Activated CD4-positive, alpha-beta T cell treated with anti-CD3 and anti-CD28 coated beads, Interleukin-2, amount 50 U/mL, for 1 hour (primary cell): Measurements from ENCODE around the gene KRTAP10-8.
"Not testable (repeated sequence)": the region's sequence is repeated elsewhere in the genome, so short reads cannot be mapped to it uniquely, and the experiment has no call there.

Source experiments
- DNase-seq: peaks from one replicate; pipeline ENCODE4 v3.0.0-alpha.2; 2020

The KRTAP10-8 gene

DNA sequence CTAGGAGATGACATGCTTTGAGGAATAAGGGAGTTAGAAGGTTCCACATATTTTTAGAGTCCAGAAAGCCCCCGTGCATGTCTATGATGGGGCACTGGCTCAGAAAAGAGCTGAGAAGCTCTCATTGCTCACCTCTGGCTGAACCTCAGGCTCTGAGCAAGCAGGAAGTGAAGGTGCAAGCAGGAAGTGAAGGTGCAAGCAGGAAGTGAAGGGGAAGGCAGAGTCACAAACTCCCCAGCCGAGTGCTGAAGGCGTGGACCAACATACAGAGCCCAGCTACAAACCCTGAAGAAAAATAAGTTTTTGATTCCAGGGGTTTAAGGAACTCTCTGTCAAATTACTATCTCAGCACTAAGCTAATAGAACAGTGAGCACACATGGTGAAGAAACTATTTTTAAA, 7.0 kb downstream of the KRTAP10-8 start:
- peak; percentile 51 for DNase-seq

DNA sequence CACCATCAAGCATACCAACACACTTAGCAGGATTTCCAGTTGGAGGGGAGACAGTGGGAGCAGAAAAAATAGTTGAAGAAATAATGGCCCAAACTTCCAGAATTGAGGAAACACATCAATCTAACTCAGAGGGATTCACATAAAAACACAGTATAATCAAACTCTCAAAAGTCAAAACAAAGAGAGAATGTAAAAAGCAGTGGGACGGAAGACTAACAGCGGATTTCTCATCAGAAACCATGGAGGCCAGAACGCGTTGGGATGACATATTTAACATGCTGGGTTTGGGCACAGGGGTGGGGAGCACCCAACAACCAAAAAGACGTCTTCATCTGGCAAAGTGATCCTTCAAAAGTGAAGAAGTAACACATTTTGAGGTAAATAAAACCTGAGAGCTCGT, 8.0 kb downstream of the KRTAP10-8 start:
- DNase-seq: no peak

DNA sequence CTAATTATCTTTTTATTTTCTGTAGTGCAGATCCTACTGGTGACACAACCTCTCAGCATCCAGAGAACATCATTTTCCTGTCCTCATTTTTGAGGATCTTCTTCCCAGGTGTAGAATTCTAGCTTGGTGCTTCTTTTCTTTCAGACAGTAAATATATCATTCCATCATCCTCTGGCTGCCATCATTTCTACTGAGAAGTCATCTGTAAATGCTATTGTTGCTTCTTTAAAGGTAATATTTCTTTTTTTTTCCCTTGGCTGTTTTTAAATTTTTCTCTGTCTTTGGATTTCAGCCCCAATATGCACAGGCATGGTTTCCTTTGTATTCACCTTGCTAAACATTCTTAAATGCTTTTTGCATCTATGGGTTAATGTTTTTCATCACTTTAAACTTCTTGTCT, 11.7 kb downstream of the KRTAP10-8 start:
- no peak for DNase-seq

DNA sequence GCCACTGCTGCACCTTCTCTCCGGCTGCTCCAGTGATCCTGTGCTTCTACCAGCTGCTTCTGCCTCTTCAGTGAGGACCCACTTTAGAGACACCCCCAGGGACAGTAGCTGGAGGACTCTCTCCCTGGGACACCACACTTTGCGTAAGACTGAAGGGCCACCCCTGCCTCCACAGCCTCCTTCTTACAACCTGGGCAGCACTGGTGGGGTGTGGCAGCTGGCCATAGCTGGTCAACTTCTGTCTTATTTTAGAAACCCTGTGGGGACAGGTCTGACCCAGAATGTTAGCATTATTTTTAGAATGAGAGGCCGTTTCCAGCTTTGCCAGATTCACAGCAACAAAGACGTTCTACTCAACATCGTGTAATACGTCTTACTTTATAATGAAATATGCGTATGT, 13.9 kb downstream of the KRTAP10-8 start:
- no peak for DNase-seq

DNA sequence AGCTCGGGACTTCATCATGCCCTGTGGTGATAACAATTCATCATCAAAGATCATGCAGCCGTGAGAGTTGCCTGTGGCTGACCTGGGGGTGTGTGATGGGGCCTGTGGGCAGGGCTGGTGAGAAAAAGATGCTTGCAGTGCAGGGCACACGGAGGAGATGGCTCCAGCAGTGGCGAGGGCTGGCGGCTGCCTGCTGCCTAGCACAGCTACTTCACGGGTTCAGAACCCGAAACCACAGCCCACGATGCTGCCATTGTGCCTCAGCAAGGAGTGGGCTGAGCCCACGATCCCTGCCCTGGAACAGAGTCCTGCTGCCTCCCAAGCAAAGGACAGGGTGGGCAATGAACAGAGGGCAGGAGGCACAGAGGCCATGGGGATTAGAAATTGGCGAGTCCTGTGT, 14.4 kb downstream of the KRTAP10-8 start:
- DNase-seq: no peak

DNA sequence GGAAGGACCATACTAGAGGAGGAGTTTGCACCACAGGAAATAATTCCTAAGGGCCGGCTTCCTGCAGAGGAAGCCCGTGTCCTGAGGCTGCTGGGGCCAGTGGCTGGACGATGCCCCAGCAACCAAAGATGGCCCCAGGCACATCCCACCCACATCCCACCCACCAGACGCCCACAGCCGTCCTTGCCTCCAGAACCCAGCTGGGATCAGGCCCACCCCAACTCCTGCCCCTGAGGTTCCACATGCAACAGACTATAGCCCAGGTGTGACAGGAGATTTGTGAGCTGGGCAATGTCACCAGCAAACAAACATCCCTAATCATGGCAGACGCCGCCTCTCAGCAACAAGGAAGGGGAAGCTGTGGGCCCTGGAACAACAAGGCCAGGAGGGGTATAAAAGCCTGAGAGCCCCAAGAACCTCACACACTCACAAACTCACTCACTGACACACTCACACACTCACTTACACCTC, 14.8 kb downstream of the KRTAP10-8 start, which contains the start of gene KRTAP10-9:
TSS of gene KRTAP10-9 (plus strand) at position 421 of the 471 bp plus-strand sequence. CDS start 79 bp downstream, outside the sequence.
- no peak for DNase-seq

DNA sequence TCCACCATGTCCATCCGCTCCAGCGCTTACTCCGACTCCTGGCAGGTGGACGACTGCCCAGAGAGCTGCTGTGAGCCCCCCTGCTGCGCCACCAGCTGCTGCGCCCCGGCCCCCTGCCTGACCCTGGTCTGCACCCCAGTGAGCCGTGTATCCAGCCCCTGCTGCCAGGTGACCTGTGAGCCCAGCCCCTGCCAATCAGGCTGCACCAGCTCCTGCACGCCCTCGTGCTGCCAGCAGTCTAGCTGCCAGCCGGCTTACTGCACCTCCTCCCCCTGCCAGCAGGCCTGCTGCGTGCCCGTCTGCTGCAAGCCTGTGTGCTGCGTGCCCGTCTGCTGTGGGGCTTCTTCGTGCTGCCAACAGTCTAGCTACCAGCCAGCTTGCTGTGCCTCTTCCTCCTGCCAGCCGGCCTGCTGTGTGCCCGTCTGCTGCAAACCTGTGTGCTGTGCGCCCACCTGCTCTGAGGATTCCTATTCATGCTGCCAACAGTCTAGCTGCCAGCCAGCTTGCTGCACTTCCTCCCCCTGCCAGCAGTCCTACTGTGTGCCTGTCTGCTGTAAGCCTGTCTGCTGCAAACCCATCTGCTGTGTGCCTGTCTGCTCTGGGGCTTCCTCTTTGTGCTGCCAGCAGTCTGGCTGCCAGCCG, 15.4 kb downstream of the KRTAP10-8 start:
- not testable (repeated sequence) for DNase-seq

DNA sequence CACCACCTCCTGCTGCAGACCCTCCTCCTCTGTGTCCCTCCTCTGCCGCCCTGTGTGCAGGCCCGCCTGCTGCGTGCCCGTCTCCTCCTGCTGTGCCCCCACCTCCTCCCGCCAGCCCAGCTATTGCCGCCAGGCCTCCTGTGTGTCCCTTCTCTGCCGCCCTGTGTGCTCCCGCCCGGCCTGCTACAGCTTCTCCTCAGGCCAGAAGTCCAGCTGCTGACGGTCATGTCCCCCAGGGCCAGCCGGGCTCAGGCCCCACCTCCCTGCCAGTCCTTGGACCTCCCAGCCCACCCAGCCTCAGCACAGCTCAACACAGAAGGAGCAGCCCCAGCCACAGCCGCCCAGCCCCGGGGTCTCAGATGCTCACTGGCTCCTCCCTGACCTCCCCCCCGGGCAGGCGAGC, 16.0 kb downstream of the KRTAP10-8 start:
- DNase-seq: not testable (repeated sequence)

DNA sequence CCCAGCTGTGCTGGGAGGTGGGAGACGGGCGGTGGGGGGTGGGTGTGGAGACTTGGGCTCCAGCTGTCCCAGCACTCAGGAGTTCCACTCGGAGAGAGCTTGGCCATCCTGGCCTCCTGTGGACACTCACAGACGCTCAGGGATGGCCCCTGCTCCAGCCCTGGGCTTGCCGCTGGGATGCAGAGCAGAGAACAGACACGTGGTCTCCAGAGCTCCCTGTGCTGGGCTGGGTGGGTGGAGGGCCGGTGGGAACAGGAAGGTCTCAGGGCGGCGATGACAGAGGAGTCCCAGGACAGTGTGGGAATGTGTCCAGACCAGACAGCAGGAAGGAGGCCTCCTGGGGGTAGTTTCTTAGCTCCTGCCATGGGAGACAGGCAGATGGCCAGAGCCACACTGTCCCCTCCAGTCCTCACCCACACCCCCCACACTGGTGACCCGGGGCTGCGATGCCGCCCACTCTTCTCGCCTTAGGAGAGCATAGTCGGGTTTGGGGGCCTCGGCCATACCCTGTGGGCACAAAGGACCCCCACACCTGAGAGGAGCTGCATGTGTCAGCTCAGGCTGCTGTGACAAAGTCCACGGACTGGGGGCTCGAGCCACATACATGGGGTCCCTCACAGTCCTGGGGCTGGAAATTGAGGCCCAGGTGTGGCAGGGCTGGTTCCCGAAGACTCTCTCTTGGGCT, 17.0 kb downstream of the KRTAP10-8 start:
- no peak for DNase-seq

DNA sequence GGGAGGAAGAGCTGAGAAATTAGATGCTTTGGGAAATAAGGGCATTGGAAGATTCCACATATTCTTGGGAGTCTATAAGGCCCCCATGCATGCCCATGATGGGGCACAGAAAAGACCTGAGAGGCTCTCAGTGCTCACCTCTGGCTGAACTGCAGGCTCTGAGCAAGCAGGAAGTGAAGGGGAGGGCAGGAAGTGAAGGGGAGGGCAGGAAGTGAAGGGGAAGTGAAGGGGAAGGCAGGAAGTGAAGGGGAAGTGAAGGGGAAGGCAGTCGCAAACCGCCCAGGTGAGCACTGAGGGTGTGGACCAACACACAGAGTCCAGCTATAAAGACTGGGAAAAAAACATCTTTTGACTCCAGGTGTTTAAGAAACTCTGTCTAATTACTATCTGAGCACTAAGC, 18.6 kb downstream of the KRTAP10-8 start:
- no peak for DNase-seq

DNA sequence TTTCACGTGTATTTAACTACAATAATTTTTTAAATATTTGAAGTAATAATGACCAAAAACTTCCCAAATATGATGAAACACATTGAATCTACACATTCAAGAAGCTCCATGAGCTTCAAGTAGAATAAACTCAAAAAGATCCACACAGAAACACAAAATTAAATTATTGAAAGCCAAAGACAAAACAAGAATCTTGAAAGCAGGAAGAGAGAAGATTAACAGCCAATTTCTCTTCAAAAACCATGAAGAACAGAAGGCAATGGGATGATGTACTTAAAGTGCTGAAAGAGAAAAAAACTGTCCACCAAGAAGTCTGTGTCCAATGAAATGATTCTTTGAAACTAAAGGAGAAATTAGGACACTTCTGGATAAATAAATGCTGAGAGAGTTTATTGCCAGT, 20.2 kb downstream of the KRTAP10-8 start:
- no peak for DNase-seq

DNA sequence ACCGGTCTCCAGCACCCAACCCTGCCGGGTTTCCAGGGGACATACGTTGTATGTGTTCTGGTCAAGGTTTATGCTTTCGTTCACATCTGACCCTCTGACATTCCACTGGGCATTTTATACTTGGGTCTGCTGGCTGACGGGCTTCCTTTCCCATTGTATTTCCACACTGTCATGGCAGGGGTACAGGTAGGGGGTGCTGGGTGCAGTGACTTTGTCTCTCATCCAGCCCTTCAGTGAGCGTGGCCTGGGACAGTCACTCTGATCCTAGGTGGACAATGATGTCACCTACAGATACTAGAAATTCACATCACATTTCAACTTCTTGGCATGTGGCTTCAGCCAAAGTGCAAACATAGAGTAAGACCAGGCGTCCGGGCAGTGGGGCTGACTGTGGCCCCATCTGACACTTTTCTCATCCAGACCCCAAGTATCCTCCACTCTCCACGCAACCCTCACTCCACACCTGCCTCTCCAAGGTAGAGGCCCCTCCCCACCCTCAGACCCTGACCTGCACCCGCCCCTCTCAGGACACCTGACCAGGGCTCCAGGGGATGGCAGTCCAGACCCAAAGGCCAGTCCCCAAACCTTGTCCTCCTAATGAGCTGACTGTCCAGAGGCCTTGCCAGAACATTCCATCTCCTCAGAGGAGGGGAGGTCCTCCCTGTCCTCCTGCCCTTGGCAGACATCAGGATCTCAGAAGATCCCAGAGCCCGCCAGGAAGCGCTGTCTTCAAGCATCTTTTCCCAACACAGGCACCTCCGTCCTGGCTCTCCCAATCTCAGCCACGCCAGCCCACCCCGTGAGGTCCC, 24.5 kb downstream of the KRTAP10-8 start:
- no peak for DNase-seq

DNA sequence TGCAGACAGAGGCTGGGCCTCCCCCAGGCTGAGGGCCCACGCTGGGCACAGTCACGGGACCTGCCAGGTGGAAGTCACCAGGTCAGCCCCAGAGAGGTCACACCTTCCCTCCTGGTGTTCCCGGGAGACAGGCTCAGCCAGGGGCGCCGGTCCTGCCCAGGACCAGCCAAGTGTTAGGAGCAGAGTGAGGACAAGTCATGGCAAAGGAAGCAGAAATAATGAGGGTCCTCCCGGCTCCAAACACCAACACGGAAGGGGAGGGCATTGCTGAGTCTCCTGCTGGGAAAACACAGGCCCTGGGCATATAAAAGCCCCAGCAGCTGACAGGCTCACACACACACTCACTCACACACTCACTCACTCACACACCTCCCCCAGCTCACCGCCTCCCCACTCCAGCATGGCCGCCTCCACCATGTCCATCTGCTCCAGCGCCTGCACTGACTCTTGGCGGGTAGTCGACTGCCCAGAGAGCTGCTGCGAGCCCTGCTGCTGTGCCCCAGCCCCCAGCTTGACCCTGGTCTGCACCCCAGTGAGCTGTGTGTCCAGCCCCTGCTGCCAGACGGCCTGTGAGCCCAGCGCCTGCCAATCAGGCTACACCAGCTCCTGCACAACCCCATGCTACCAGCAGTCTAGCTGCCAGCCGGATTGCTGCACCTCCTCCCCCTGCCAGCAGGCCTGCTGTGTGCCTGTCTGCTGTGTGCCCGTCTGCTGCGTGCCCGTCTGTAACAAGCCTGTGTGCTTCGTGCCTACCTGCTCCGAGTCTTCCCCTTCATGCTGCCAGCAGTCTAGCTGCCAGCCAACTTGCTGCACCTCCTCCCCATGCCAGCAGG, 25.4 kb downstream of the KRTAP10-8 start, which contains the start of gene KRTAP10-10:
TSS of gene KRTAP10-10 (plus strand) at position 339 of the 833 bp plus-strand sequence. CDS start at position 401, 62 bp downstream.
- DNase-seq: no peak

DNA sequence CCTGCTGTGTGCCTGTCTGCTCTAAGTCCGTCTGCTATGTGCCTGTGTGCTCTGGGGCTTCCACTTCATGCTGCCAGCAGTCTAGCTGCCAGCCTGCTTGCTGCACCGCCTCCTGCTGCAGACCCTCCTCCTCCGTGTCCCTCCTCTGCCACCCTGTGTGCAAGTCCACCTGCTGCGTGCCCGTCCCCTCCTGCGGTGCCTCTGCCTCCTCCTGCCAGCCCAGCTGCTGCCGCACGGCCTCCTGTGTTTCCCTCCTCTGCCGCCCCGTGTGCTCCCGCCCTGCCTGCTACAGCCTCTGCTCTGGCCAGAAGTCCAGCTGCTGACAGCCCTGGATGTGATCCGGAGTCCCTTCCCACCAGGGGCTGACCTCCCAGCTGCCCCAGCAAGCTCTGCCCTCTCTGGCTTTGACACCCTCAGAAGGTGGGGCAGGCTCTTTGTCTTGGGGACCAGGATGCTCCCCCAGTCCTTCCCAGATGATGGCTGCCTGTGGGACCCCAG, 26.0 kb downstream of the KRTAP10-8 start:
- not testable (repeated sequence) for DNase-seq

DNA sequence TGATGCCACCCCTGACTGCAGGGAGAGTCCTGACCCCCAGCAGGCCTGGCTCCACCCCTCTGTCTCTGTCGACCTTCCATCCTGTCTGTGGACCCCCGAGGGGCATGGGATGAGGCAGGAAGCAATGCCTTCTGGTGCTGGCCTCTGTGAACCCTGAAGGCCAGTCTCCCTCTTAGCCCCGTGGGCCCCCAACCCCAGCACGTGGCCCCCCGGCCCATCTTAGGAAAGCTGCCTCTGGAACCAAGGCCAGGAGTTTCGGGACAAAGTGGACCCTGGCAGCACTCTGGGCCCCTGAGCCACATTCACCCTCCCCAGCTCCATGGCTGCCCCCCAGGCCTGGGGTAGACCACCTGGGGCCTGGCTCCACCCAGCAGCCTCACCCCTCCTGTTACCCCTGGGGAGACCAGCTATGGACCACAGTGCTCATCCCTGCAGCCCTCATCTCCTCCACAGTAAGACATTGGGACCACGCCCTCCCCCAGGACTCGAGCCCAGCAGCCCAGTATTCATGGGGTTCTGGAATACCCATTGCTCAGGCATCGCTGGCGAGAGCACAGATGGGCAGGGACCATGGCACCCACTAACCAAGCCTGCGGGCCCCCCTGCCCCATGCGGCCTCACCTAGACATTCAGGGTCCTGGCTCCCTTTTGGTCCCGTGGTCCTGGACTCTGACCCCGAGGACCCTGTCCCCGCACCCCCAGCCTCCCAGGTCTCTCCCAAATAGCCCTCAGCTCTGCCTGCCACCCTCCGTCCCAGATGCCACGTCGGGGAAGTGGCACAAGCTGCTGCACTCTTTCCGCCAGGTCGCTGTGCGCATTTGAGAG, 26.8 kb downstream of the KRTAP10-8 start:
- DNase-seq: not testable (repeated sequence)

DNA sequence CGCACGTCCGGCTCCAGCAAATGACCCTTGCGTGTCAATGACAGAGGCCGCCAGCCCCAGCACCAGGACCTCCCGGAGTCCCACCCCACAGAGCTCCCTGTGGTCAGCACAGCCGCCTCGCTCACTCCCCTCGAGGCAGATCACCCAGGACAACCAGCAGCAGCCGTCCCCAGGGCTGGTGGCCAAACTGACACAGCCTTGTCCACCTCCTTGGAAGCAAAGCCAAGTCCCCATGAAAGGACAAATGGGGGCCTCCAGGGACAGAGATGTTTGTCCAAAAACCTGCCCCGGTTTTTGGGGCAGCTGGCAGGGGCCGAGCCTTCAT, 27.4 kb downstream of the KRTAP10-8 start:
- no peak for DNase-seq

DNA sequence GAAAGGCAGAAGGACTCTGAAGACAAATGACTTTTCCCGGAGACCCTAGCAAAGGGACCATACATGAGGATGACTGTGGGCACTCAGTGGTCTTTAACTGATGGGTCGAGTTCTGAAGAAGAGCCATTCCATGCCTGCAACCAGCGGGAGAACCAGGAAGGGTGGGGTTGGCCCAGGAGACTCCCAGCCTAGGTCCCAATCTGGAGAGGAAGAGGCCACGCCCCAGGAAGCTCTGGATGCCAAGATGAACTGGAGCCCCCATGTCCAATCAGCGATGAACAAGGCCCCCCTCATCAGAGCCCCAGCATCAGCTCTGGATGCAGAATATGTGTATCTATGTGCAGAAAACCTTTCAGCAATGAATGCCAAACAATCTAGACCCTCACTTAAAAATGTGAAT, 28.9 kb downstream of the KRTAP10-8 start:
- DNase-seq: no peak

DNA sequence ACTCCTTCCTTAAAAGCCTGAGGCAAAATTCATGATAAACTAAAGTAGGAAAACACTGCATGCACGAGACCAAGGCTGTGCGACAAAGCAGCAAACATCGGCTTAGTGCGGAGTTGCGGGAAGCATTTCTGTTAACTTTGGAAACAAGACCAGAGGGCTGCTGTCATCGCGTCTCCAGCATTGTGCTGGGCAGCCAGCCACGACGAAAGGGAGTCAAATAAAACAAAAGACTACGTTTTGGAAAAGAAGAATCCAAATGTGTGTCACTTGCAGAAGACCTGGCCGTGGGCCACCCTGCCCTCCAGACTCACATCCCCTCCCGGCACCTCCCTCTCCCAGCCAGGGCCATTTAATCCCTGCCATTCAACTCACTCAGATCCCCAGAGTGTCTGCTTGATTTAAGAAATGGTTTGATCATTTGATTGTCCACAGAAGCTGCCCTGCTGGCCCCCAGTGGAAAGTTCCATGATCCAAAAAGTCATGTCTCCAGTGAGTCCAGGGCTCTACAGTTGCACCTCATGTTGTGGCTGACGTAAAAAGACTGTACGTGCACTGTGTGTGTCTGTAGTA, 31.9 kb downstream of the KRTAP10-8 start:
- no peak for DNase-seq

DNA sequence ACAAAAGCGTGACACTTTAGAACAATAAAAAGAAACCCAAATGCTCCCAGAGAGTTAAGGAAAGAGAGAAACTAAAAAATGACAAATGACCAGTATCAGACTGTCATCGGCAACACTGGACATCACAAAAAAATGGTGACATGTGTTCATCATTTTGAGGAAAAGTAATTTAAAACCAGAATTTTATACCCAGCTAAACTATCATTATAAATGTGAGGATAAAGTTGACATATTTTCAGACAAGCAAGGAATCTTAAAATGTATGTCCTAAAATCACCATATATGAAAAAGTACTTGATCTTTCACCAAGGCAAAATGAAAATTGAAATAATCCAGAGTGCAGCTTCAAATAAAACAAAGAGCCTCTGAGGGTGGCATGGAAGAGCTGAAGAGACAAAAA, 33.0 kb downstream of the KRTAP10-8 start:
- DNase-seq: no peak

DNA sequence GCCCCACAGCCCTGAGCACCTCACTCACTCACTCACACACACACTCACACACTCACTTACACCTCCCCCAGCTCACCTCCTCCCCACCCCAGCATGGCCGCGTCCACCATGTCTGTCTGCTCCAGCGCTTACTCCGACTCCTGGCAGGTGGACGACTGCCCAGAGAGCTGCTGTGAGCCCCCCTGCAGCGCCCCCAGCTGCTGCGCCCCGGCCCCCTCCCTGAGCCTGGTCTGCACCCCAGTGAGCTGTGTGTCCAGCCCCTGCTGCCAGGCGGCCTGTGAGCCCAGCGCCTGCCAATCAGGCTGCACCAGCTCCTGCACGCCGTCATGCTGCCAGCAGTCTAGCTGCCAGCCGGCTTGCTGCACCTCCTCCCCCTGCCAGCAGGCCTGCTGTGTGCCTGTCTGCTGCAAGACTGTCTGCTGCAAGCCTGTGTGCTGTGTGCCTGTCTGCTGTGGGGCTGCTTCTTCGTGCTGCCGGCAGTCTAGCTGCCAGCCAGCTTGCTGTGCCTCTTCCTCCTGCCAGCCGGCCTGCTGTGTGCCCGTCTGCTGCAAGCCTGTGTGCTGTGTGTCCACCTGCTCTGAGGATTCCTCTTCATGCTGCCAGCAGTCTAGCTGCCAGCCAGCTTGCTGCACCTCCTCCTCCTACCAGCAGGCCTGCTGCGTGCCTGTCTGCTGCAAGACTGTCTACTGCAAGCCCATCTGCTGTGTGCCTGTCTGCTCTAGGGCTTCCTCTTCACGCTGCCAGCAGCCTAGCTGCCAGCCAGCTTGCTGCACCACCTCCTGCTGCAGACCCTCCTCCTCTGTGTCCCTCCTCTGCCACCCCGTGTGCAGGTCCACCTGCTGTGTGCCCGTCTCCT, 34.7 kb downstream of the KRTAP10-8 start, which contains the start of gene KRTAP10-11:
TSS of gene KRTAP10-11 (plus strand) at position 49 of the 856 bp plus-strand sequence. CDS start at position 94, 45 bp downstream.
- not testable (repeated sequence) for DNase-seq
